K562 (cell line): ENCODE results near the gene METAP1. TPM values are rescaled to one million over a fixed set of nuclear protein-coding genes. Genes with fewer than 3 reads are reported as not detected.

Experiments used
- ATAC-seq: fragments of 200-7000 bp; cut with Tn5 transposase; 3 replicates; pipeline ENCODE4 v1.9.1; 2020; ENCODE audit warnings: moderate library complexity
- BruUV-seq: library from RNA; stranded (reverse); fragments of 400-500 nt; replicated peaks from 2 replicates; lab custom pipeline; 2021; lab: Mats Ljungman, UMichigan
- CTCF ChIA-PET: fragments of 300-600 bp; formaldehyde crosslinking; extraction: SDS; loops from one replicate; lab custom pipeline; 2021; ENCODE audit warnings: low intra/inter-chr PET ratio; lab: Yijun Ruan, JAX
- POLR2A ChIA-PET: fragments of 300-600, 350-650 bp; sonication (Branson Sonifier 250); formaldehyde crosslinking; extraction: SDS; loops from one replicate; lab custom pipeline; 2021; ENCODE audit warnings: antibody characterized with exemption, inconsistent platforms; lab: Yijun Ruan, JAX
- DNase-seq, 4 experiments: peaks; one replicate each; pipeline versions ENCODE4 v3.0.0 to v3.0.0-alpha.2; 2011 to 2018; ENCODE audit warnings: low spot score in 3 of 4, mixed read lengths in 3 of 4; ENCODE audit errors: extremely low read depth in 1 of 4
- FAIRE-seq: peaks from 2 replicates; lab custom pipeline; 2011; peaks lifted over from hg19 to GRCh38; lab: Jason Lieb, UNC
- H2AFZ ChIP-seq: 2 replicates; pipeline ENCODE4 v1.6.0; 2011; ENCODE audit warnings: low read depth, low read length, control low read depth, inconsistent platforms
- H3K27ac ChIP-seq: fragments of 200-600 bp; 3 replicates; pipeline ENCODE4 v1.8.0; 2011; ENCODE audit warnings: low read depth, mild to moderate bottlenecking, control low read depth, inconsistent platforms, low read length, moderate library complexity, mixed read lengths; ENCODE audit errors: extremely low read depth
- H3K27me3 ChIP-seq, 2 experiments: fragments of 300-600 bp in 1 of 2; 2 replicates in 1 of 2; 3 replicates in 1 of 2; pipeline versions ENCODE4 v1.6.0 to v1.8.0; 2011; ENCODE audit warnings: inconsistent platforms in 2 of 2, low read length in 2 of 2, mild to moderate bottlenecking in 1 of 2, mixed read lengths in 1 of 2, moderate library complexity in 1 of 2; ENCODE audit not compliant: control insufficient read depth in 2 of 2, insufficient read depth in 2 of 2
- H3K36me3 ChIP-seq: fragments of 300-600 bp; 3 replicates; pipeline ENCODE4 v1.8.0; 2011; ENCODE audit warnings: mild to moderate bottlenecking, low read length, inconsistent platforms; ENCODE audit not compliant: control insufficient read depth, insufficient read depth
- H3K4me1 ChIP-seq, 2 experiments: fragments of 200-600 bp in 1 of 2; replicated peaks in 1 of 2; 2 replicates in 1 of 2; 3 replicates in 1 of 2; pipeline versions ENCODE4 v1.5.1 to v1.8.0; 2011; ENCODE audit warnings: inconsistent platforms in 2 of 2, low read length in 2 of 2, mild to moderate bottlenecking in 1 of 2, mixed read lengths in 1 of 2, moderate library complexity in 1 of 2; ENCODE audit not compliant: control insufficient read depth in 2 of 2, insufficient read depth in 2 of 2
- H3K4me2 ChIP-seq: 2 replicates; pipeline ENCODE4 v1.6.1; 2011; ENCODE audit warnings: low read length, control low read depth, inconsistent platforms, mixed read lengths; ENCODE audit not compliant: insufficient read depth
- H3K4me3 ChIP-seq: fragments of 200-600 bp; sonication (generic), shearing (Covaris generic); 2 replicates; pipeline ENCODE4 v1.5.1; 2016; ENCODE audit warnings: control low read depth, inconsistent platforms
- H3K79me2 ChIP-seq: fragments of 200-600 bp; 3 replicates; pipeline ENCODE4 v1.8.0; 2011; ENCODE audit warnings: low read length, inconsistent platforms; ENCODE audit not compliant: control insufficient read depth, insufficient read depth
- H3K9ac ChIP-seq, 2 experiments: 2 replicates each; pipeline versions ENCODE4 v1.6.0 to v1.6.1; 2011; ENCODE audit warnings: low read depth in 2 of 2, low read length in 2 of 2, control low read depth in 1 of 2, inconsistent platforms in 1 of 2, mild to moderate bottlenecking in 1 of 2, mixed read lengths in 1 of 2; ENCODE audit not compliant: insufficient read depth in 1 of 2
- H3K9me1 ChIP-seq: one replicate; pipeline ENCODE4 v1.6.0; 2011; ENCODE audit warnings: inconsistent platforms, mild to moderate bottlenecking, low read length, moderate library complexity; ENCODE audit not compliant: control insufficient read depth, insufficient read depth
- H3K9me3 ChIP-seq: replicated peaks from 2 replicates; pipeline ENCODE4 v1.5.1; 2011; ENCODE audit warnings: low read depth, low read length, inconsistent platforms; ENCODE audit not compliant: control insufficient read depth, insufficient read depth
- H4K20me1 ChIP-seq: replicated peaks from 2 replicates; pipeline ENCODE4 v1.6.1; 2011; ENCODE audit warnings: low read length, inconsistent platforms, mixed read lengths; ENCODE audit not compliant: control insufficient read depth, insufficient read depth
- DPF2 ChIP-seq: fragments of 450-650 bp; IDR thresholded peaks from 2 replicates; pipeline ENCODE4 v1.6.1; 2016
- E2F8 ChIP-seq: fragments of 450-650 bp; IDR thresholded peaks from 2 replicates; pipeline ENCODE4 v1.7.1; 2018; ENCODE audit warnings: mild to moderate bottlenecking, low read depth; ENCODE audit not compliant: partially characterized antibody
- MCM5 ChIP-seq: fragments of 450-650 bp; IDR thresholded peaks from 2 replicates; pipeline ENCODE4 v1.6.1; 2016; ENCODE audit warnings: low read depth
- MTA3 ChIP-seq: fragments of 450-650 bp; formaldehyde crosslinking; IDR thresholded peaks from 2 replicates; pipeline ENCODE4 v1.6.1; 2017; ENCODE audit warnings: mild to moderate bottlenecking, borderline replicate concordance
- NFIC ChIP-seq: fragments of 450-650 bp; IDR thresholded peaks from 2 replicates; pipeline ENCODE4 v1.6.1; 2017; ENCODE audit warnings: mild to moderate bottlenecking, inconsistent platforms
- RBM39 ChIP-seq: fragments of 200-400 bp; formaldehyde crosslinking; optimal IDR thresholded peaks from 2 replicates; pipeline ENCODE3; 2018; ENCODE audit warnings: low read depth, low read length
- RFX5 ChIP-seq: IDR thresholded peaks from 2 replicates; pipeline ENCODE4 v1.6.1; 2011; ENCODE audit warnings: low read depth, mild to moderate bottlenecking, improper control_type of control experiment, low read length
- SMARCC2 ChIP-seq: fragments of 450-650 bp; IDR thresholded peaks from 2 replicates; pipeline ENCODE4 v1.6.1; 2017; ENCODE audit warnings: antibody characterized with exemption, moderate library complexity, mild to moderate bottlenecking, low read depth
- ZBTB40 ChIP-seq, 2 experiments: fragments of 450-650 bp in 1 of 2; sonication (generic) in 1 of 2; formaldehyde crosslinking in 1 of 2; IDR thresholded peaks; 2 replicates each; pipeline versions ENCODE4 v1.7.1 to v1.9.0; 2016 to 2022; ENCODE audit warnings: inconsistent platforms in 1 of 2, mild to moderate bottlenecking in 1 of 2, missing genetic modification reagents in 1 of 2
- WGBS: fragments of 100-300 bp; shearing (Covaris generic); methylation state at CpG from one replicate; pipeline ENCODE4 v1.1.6; 2016; ENCODE audit warnings: low coverage, mixed read lengths; ENCODE audit not compliant: insufficient coverage; ENCODE audit errors: missing lambda C conversion rate; 5-methylcytosine and 5-hydroxymethylcytosine counted together
- in situ Hi-C: fragments of 300-500 bp; cut with MboI; formaldehyde crosslinking; loops from 4 replicates; pipeline ENCODE4 v1.15.0; 2018; ENCODE audit warnings: inconsistent platforms, mixed read lengths
- intact Hi-C: fragments of 100-400 bp; cut with micrococcal nuclease; formaldehyde crosslinking; loops from 2 replicates; pipeline ENCODE4 v1.14.2; 2022
- polyA plus RNA-seq, 8 experiments: library from polyadenylated mRNA; depleted of rRNA in 4 of 8; stranded (reverse) in 5 of 8; unstranded in 3 of 8; fragments of >200 nt; fragmentation: Nextera tagmentation in 2 of 8; fragmentation: Illumina TruSeq in 1 of 8; extraction: Ambion mirVana in 2 of 8; extraction: Trizol in 1 of 8; gene quantifications; 2 replicates each; pipeline versions ENCODE4 v1.2.1 to v1.2.3, GENCODE V29; 2011 to 2014; ENCODE audit warnings: inconsistent platforms in 1 of 8, missing spikeins in 1 of 8
- total RNA-seq, 7 experiments: library from RNA; depleted of rRNA in 6 of 7; stranded (reverse); fragments of >200 nt in 6 of 7; fragmentation: Illumina TruSeq in 2 of 7; extraction: Trizol in 2 of 7; gene quantifications; 2 replicates each; pipeline versions ENCODE4 v1.2.1 to v1.2.3, GENCODE V29; 2011 to 2021; ENCODE audit warnings: low replicate concordance in 1 of 7

METAP1 gene
- total and polyA plus RNA-seq, 9 of the 15 experiments (the other 6 are each of a cell fraction or from before 2014, with no cell fraction given): 31.4 to 77.6 (median 59.5) TPM

GRCh38 chr4:98994474-98995182 lies 893 bp upstream of the METAP1 start:
- ATAC-seq: no peak
- Histone ChIP-seq H3K79me2 (peaks cover 40% of the 10 kb centered on the region), H2AFZ (peak overlapping the region; percentile 98), H3K27ac (peak overlapping the region; percentile 81), H4K20me1 (no peaks in the 10 kb centered on the region), H3K4me1 (peaks cover 4 to 8% of the 10 kb centered on the region in 2 experiments; a peak in 4 of 5 replicates), H3K4me3 (peak overlapping the region; percentile 36), H3K9ac (peak overlapping the region; percentile 75 to 91), H3K9me1 (no peaks in the 10 kb centered on the region), H3K36me3 (peaks cover 5% of the 10 kb centered on the region; the same call in 2 of the 3 replicates), H3K4me2 (peak overlapping the region; percentile 88), H3K27me3 (no peaks in the 10 kb centered on the region), H3K9me3 (no peaks in the 10 kb centered on the region)
- BruUV-seq: TSS peak; percentile 62
- in situ Hi-C loops (loop anchor here (5.0 kb wide), 1 partner anchor 63 kb away; no protein-coding TSS in a partner anchor), intact Hi-C loops (loop anchor here (1.0 to 10.0 kb wide), 8 partner anchors 54 to 527 kb away; partner anchors contain the start of gene EIF4E)
- 32% methylated on average over 17 of the region's 17 CpGs for WGBS
- peak in 2 of 4 experiments; percentile 15 to 29 for DNase-seq
- ChIA-PET CTCF (interaction anchor here (0.6 to 2.2 kb wide), 5 partner anchors 62 to 488 kb away, joined by 3 to 11 read pairs (median 3); no protein-coding TSS in a partner anchor), POLR2A (interaction anchor here (0.6 to 1.4 kb wide), 9 partner anchors 11 to 238 kb away, joined by 3 to 8 read pairs (median 3); no protein-coding TSS in a partner anchor)
- no peak for FAIRE-seq
- TF ChIP-seq E2F8 (no peak), RFX5 (no peak), ZBTB40 (IDR thresholded peaks at IDR 0.05) (0 out of 2 replicates have a peak, but pooled peaks have one; percentile 59), ZBTB40 (CRISPR knock-in tag; IDR thresholded peaks at IDR 0.05) (no peak), RBM39 (no peak), MCM5 (no peak), NFIC (no peak), MTA3 (0 out of 2 replicates have a peak, but pooled peaks have one; percentile 19), DPF2 (peak; percentile 30), SMARCC2 (0 out of 2 replicates have a peak, but pooled peaks have one; percentile 26)
